Loucy (cell line): ENCODE results near the gene TOPBP1.

Source experiments
- CTCF ChIP-seq: fragments of 200-600 bp; sonication (generic); conservative IDR thresholded peaks from 2 replicates; pipeline ENCODE4 v1.5.1; 2014; ENCODE audit warnings: mild to moderate bottlenecking, antibody characterized with exemption, low read length
- EZH2phosphoT487 ChIP-seq: fragments of 200-600 bp; IDR thresholded peaks from 2 replicates; pipeline ENCODE4 v1.6.1; 2018; ENCODE audit warnings: antibody characterized with exemption, mild to moderate bottlenecking, moderate library complexity, borderline replicate concordance

GRCh38 chr3:133570139-133570936, 91.4 kb downstream of the TOPBP1 start:
- no peak for TF ChIP-seq CTCF
- TF ChIP-seq EZH2phosphoT487 = no peak
